SK-N-MC (cell line): Measurements from ENCODE around the gene SNX25.

Experiments
- EZH2 ChIP-seq: fragments of 200-600 bp; sonication (generic); IDR thresholded peaks from one replicate; pipeline ENCODE4 v1.6.1; 2017; ENCODE audit warnings: antibody characterized with exemption
- POLR2AphosphoS5 ChIP-seq: IDR thresholded peaks from 2 replicates; pipeline ENCODE4 v1.6.1; 2012; ENCODE audit warnings: mild to moderate bottlenecking, low read depth, low read length, borderline replicate concordance

DNA sequence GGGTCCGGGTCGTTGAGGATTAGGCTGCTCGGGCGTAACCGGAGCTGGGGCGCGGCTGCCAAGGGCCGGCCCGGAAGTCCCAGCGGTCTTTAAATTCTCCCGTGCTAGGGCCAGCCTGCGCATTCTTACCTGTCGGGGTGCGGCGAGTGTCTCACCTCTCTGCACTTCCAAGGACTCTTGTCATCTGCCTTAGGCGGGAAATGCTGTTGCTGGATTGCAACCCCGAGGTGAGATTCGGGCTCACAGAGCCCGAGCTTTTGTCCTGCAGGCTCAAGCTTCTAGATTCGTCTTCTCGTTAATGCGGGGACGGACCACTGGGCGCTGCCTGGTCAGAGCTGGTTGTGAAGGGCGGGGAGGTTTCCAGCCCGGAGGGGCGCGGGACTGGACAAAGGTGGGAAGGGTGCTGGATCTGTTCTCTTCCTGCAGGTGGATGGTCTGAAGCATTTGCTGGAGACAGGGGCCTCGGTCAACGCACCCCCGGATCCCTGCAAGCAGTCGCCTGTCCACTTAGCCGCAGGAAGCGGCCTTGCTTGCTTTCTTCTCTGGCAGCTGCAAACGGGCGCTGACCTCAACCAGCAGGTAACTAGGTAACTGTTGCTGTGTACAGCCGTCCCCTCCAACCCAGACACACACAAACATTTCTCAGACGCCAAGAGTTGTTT is 187.5 kb downstream of the SNX25 start, which contains the start of gene ANKRD37:
- TF ChIP-seq EZH2 = no peak
- no peak for TF ChIP-seq POLR2AphosphoS5
